Measurements from ENCODE around the gene RAB19. TPM values are rescaled to one million over a fixed set of nuclear protein-coding genes. Genes with fewer than 3 reads are reported as not detected.

Gene RAB19
- total and polyA plus RNA-seq, 2 of the 8 experiments (the other 6 are each of a cell fraction or from before 2014, with no cell fraction given) = 9.8 to 11.0 TPM

DNA sequence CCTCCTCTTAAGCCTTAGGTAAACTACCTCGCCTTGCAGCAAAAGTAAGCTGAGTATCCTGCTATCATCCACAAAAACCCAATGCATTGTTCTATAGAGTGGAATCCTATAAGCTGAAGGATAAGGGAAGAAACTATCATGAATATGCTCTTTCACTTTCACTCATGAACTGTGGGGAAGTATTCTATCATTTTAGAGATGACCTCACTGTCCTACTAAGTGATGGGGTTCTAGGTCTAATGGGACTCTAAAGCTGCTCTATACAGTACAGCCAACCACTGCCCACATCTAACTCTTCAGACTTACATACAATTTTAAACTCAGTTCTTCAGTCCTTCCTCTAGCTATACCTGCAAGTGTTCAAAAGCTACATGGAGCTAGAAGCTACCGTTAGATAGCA lies 59.3 kb downstream of the RAB19 start:
- POLR2A ChIA-PET (ENCODE audit: partially characterized antibody) = interaction anchor here (2.1 kb wide), 1 partner anchor 12 kb away, joined by 6 read pairs; no protein-coding TSS in a partner anchor
- H3K9me3 ChIP-seq (ENCODE audit: insufficient read depth in 2 of 2, low read depth in 1 of 2, low read length in 1 of 2) = no peaks in the 10 kb centered on the region
- H3K14ac ChIP-seq (ENCODE audit: insufficient read length) = no peak overlapping the region
- TF ChIP-seq POU5F1 (IDR thresholded peaks at IDR 0.05; ENCODE audit: low read depth, low read length) (no peak), TCF12 (IDR thresholded peaks at IDR 0.05; ENCODE audit: low read depth, low read length) (no peak), CTBP2 (IDR thresholded peaks at IDR 0.05; ENCODE audit: borderline replicate concordance, insufficient read depth, insufficient read length, low read length) (no peak), RFX5 (IDR thresholded peaks at IDR 0.05; ENCODE audit: borderline replicate concordance, low read depth, low read length) (no peak), TAF7 (optimal IDR thresholded peaks at IDR 0.05; ENCODE audit: borderline replicate concordance, low read depth, low read length) (no peak), SRF (IDR thresholded peaks at IDR 0.05; ENCODE audit: low read depth, low read length) (no peak), CBX5 (IDR thresholded peaks at IDR 0.05; ENCODE audit: low read depth, low read length) (no peak), EP300 (IDR thresholded peaks at IDR 0.05; ENCODE audit: borderline replicate concordance in 1 of 2, low read depth in 2 of 2, low read length in 2 of 2) (no peak), EZH2 (IDR thresholded peaks at IDR 0.05; ENCODE audit: low read depth, low read length, severe bottlenecking) (no peak), CHD2 (IDR thresholded peaks at IDR 0.05; ENCODE audit: low read length) (no peak), TEAD4 (IDR thresholded peaks at IDR 0.05; ENCODE audit: low read depth, low read length) (no peak), CHD1 (IDR thresholded peaks at IDR 0.05; ENCODE audit: low read depth, low read length) (no peak), TAF1 (IDR thresholded peaks at IDR 0.05; ENCODE audit: low read depth, low read length) (no peak)
- TF ChIP-seq, protein P1, sequence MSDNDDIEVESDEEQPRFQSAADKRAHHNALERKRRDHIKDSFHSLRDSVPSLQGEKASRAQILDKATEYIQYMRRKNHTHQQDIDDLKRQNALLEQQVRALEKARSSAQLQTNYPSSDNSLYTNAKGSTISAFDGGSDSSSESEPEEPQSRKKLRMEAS (IDR thresholded peaks at IDR 0.05) = no peak

More for the DNA sequence above, 59.3 kb downstream of the RAB19 start:
- H3K4me3 ChIP-seq (ENCODE audit: extremely low read depth in 1 of 4, insufficient read depth in 2 of 4, low read depth in 3 of 4, low read length in 4 of 4) = no peak overlapping the region
- H3K36me3 ChIP-seq (ENCODE audit: control insufficient read depth in 2 of 4, insufficient read depth in 4 of 4, low read length in 3 of 4) = peaks cover 11 to 65% (median 27%) of the 10 kb centered on the region in 4 experiments; a peak in 7 of 8 replicates
- H3K27me3 ChIP-seq (replicated peaks in 1 of 4; ENCODE audit: control insufficient read depth in 3 of 4, extremely low read depth in 1 of 4, insufficient read depth in 3 of 4, low read length in 3 of 4) = no peaks in the 10 kb centered on the region
- no peak overlapping the region for H2BK15ac ChIP-seq (ENCODE audit: low read length)
- H3K4ac ChIP-seq (replicated peaks; ENCODE audit: insufficient read length, low read depth, low read length) = no peak overlapping the region
- H3K79me2 ChIP-seq (ENCODE audit: control insufficient read depth in 1 of 2, insufficient read depth in 2 of 2, low read length in 2 of 2) = peaks cover 0 to 65% of the 10 kb centered on the region in 2 experiments; a peak in 2 of 4 replicates
- H2AFZ ChIP-seq (ENCODE audit: low read length) = no peak overlapping the region
- peaks cover 0 to 4% of the 10 kb centered on the region in 2 experiments for H4K20me1 ChIP-seq (replicated peaks in 1 of 2; ENCODE audit: control insufficient read depth in 1 of 2, insufficient read depth in 2 of 2, low read length in 2 of 2)
- no peak overlapping the region for H2AK5ac ChIP-seq (ENCODE audit: low read depth, low read length)
- no peak overlapping the region for H3K27ac ChIP-seq (ENCODE audit: low read depth, low read length)
- no peak overlapping the region for H3K23ac ChIP-seq (ENCODE audit: insufficient read length)
- H3K56ac ChIP-seq (replicated peaks; ENCODE audit: insufficient read length, low read depth, low read length) = no peak overlapping the region
- CTCF ChIA-PET (ENCODE audit: partially characterized antibody) = interaction anchor here (0.7 to 2.1 kb wide), 4 partner anchors 14 to 182 kb away, joined by 3 to 6 read pairs (median 4); no protein-coding TSS in a partner anchor
- H4K5ac ChIP-seq (ENCODE audit: insufficient read length, low read depth, low read length) = no peak overlapping the region
- H2BK120ac ChIP-seq (replicated peaks; ENCODE audit: low read depth, low read length) = no peak overlapping the region
- no peak overlapping the region for H3K9ac ChIP-seq (replicated peaks in 1 of 4; ENCODE audit: extremely low read depth in 1 of 4, low read depth in 3 of 4, low read length in 3 of 4)
- DNase-seq (ENCODE audit: low read depth in 1 of 2, low spot score in 2 of 2) = no peak
- no peak overlapping the region for H2BK5ac ChIP-seq (ENCODE audit: low read depth, low read length)
- no peaks in the 10 kb centered on the region; the same call in 1 of the 2 replicates for H3K79me1 ChIP-seq (ENCODE audit: low read depth, low read length)
- H4K91ac ChIP-seq (replicated peaks; ENCODE audit: insufficient read length, low read length) = no peak overlapping the region
- no peak overlapping the region for H2BK20ac ChIP-seq (ENCODE audit: low read length)
- no peak overlapping the region for H2BK12ac ChIP-seq (ENCODE audit: low read depth, low read length)
- peaks cover 0 to 5% (median under 1%) of the 10 kb centered on the region in 4 experiments; a peak in 2 of 7 replicates for H3K4me1 ChIP-seq (replicated peaks in 1 of 4; ENCODE audit: control insufficient read depth in 3 of 4, insufficient read depth in 4 of 4, low read length in 3 of 4)
- H4K8ac ChIP-seq (ENCODE audit: extremely low read depth, insufficient read depth, low read length) = no peak overlapping the region
- H3K18ac ChIP-seq (ENCODE audit: extremely low read depth, low read length) = no peak overlapping the region
- FAIRE-seq = no peak
- H3K4me2 ChIP-seq (ENCODE audit: insufficient read depth in 1 of 2, low read depth in 2 of 2, low read length in 2 of 2) = no peak overlapping the region
- no peaks in the 10 kb centered on the region for H3K23me2 ChIP-seq (ENCODE audit: low read depth, low read length)
- 81% methylated on average over 2 of the region's 2 CpGs; no CpG with 5 or more reads in 1 of the 2 experiments for WGBS, 2 experiments (ENCODE audit: extremely low coverage in 1 of 2, insufficient coverage in 1 of 2, insufficient read length in 1 of 2, insufficient replicate concordance in 2 of 2, low coverage in 1 of 2, low lambda C conversion rate in 2 of 2, missing lambda C conversion rate in 1 of 2)

Measured in H1 (cell line).